ENCODE data around the gene AKAP13. TPM values are rescaled to one million over a fixed set of nuclear protein-coding genes. Genes with fewer than 3 reads are reported as not detected.

The AKAP13 gene
- polyA plus RNA-seq, 1 experiment: 15.5 TPM

DNA sequence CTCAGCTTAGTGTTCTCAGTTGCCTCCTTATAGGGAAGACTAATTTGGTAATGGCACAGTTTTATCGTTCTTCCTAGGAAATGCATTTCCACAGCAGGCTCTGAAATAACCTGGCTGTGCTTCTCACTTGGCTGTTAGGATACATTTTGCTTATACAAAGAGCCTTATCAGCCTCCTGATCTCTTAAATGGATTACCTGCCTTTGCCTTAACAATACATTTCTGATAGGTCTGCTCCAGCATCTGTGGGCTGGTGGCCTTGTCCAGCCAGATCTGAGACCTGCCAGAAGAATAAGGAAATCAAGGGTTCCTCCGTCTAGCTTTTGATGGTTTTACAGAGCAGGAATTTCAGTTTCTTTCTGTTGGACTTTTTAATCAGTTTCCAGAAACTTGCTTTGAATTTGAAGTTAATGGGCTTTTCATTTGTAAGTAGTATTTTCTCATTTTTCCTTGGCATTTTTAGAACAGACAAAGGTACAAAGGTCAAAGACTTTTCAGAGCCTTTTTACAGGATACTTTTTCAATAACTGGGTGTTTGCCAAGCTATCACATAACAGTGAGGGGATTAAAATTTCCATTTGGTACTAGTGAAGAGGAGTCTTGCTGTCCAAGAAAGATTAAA is 116.3 kb downstream of the AKAP13 start:
- TF ChIP-seq, protein P1, sequence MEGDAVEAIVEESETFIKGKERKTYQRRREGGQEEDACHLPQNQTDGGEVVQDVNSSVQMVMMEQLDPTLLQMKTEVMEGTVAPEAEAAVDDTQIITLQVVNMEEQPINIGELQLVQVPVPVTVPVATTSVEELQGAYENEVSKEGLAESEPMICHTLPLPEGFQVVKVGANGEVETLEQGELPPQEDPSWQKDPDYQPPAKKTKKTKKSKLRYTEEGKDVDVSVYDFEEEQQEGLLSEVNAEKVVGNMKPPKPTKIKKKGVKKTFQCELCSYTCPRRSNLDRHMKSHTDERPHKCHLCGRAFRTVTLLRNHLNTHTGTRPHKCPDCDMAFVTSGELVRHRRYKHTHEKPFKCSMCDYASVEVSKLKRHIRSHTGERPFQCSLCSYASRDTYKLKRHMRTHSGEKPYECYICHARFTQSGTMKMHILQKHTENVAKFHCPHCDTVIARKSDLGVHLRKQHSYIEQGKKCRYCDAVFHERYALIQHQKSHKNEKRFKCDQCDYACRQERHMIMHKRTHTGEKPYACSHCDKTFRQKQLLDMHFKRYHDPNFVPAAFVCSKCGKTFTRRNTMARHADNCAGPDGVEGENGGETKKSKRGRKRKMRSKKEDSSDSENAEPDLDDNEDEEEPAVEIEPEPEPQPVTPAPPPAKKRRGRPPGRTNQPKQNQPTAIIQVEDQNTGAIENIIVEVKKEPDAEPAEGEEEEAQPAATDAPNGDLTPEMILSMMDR (IDR thresholded peaks at IDR 0.05; ENCODE audit: low read depth, low read length): no peak
- POLR2A ChIA-PET: no interaction called here
- H3K27me3 ChIP-seq (ENCODE audit: control insufficient read depth, insufficient read depth, low read length): no peaks in the 10 kb centered on the region
- H3K9me3 ChIP-seq (ENCODE audit: control insufficient read depth, insufficient read depth, low read length): no peaks in the 10 kb centered on the region
- H3K4me3 ChIP-seq (ENCODE audit: low read depth, low read length): no peak overlapping the region
- no peak overlapping the region for H3K27ac ChIP-seq (ENCODE audit: low read depth, low read length)
- CTCF ChIA-PET: interaction anchor here (0.7 to 2.6 kb wide), 2 partner anchors 9 to 10 kb away, joined by 3 to 9 read pairs; no protein-coding TSS in a partner anchor
- no peak for DNase-seq (ENCODE audit: low read depth, low spot score)

DNA sequence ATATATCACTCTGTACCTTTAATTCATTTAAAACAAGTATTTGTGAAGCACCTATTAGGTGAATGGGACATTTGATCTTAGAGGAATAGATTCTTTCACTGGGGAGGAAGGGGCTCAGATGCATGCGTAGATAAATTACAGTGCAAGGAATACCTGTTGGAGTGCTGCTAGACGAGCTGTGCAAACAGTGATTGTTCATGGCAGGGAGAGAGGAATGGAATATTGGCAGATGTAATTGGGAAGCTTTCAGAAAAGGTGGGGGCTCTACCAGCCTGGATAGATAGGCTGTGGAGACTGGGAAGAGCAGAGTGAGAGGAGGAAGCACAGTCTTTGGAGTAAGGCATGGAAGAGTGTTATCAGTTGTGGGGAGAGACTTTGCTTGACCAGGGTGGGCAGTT is 116.8 kb downstream of the AKAP13 start:
- no peak for DNase-seq (ENCODE audit: low read depth, low spot score)
- CTCF ChIA-PET: interaction anchor here (0.8 to 2.6 kb wide), 3 partner anchors 9 to 12 kb away, joined by 3 to 9 read pairs (median 5); no protein-coding TSS in a partner anchor
- Histone ChIP-seq H3K9me3 (ENCODE audit: control insufficient read depth, insufficient read depth, low read length) (no peaks in the 10 kb centered on the region), H3K27me3 (ENCODE audit: control insufficient read depth, insufficient read depth, low read length) (no peaks in the 10 kb centered on the region), H3K27ac (ENCODE audit: low read depth, low read length) (no peak overlapping the region), H3K4me3 (ENCODE audit: low read depth, low read length) (no peak overlapping the region)
- POLR2A ChIA-PET: no interaction called here
- TF ChIP-seq, protein P1 (IDR thresholded peaks at IDR 0.05; ENCODE audit: low read depth, low read length): no peak

DNA sequence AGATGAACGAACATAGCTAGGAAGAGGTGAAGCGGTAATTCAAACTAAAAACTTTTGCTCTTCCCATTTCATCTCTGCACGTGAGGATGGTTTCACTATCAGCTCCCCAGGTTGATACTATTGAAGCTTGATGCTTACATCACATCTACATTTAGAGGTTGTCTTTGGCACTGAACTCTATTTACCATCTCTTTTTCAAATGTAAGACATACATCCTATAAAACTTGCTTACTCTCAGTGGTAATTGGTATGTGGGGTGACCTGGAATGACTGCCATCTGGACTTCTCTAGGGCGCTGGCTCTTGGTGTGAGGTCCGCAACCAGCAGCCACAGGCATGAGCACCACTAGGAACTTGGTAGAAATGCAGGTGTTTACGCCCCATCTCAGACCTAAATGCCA is 118.1 kb downstream of the AKAP13 start:
- TF ChIP-seq, protein P1 (IDR thresholded peaks at IDR 0.05; ENCODE audit: low read depth, low read length): no peak
- CTCF ChIA-PET: interaction anchor here (0.9 kb wide), 1 partner anchor 10 kb away, joined by 3 read pairs; no protein-coding TSS in a partner anchor
- H3K27me3 ChIP-seq (ENCODE audit: control insufficient read depth, insufficient read depth, low read length): no peaks in the 10 kb centered on the region
- no peaks in the 10 kb centered on the region for H3K9me3 ChIP-seq (ENCODE audit: control insufficient read depth, insufficient read depth, low read length)
- POLR2A ChIA-PET: interaction anchor here (0.7 kb wide), 1 partner anchor 26 kb away, joined by 3 read pairs; no protein-coding TSS in a partner anchor
- no peak overlapping the region for H3K4me3 ChIP-seq (ENCODE audit: low read depth, low read length)
- DNase-seq (ENCODE audit: low read depth, low spot score): no peak
- H3K27ac ChIP-seq (ENCODE audit: low read depth, low read length): no peak overlapping the region

DNA sequence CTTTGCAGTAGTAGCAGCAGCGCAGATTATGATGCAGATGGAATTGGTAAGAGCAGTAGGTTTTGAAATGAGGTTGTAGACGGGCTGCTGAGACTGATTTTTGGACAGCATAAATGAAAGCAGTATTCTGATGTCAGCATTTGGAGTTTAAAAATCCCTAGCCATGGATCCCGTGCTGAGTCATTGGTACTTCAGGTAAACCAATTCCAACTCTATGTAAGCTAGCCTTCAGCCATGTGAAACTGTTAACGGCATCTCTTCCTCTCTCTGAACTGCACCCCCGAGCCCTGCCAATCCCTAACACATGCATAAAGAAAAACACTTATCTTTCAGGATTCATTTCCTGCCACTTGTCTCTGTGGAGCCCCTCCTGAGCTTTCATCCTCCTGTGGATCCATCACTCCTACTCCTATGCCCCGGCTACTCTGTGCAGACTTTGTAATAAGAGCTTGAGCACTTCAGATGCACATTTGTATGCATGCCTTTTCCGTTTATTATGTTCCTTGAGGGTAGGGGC is 119.0 kb downstream of the AKAP13 start:
- DNase-seq (ENCODE audit: low read depth, low spot score): no peak
- POLR2A ChIA-PET: no interaction called here
- Histone ChIP-seq H3K27ac (ENCODE audit: low read depth, low read length) (no peak overlapping the region), H3K4me3 (ENCODE audit: low read depth, low read length) (no peak overlapping the region), H3K9me3 (ENCODE audit: control insufficient read depth, insufficient read depth, low read length) (no peaks in the 10 kb centered on the region), H3K27me3 (ENCODE audit: control insufficient read depth, insufficient read depth, low read length) (no peaks in the 10 kb centered on the region)
- TF ChIP-seq, protein P1 (IDR thresholded peaks at IDR 0.05; ENCODE audit: low read depth, low read length): no peak
- CTCF ChIA-PET: interaction anchor here (0.7 to 1.9 kb wide), 6 partner anchors 10 to 209 kb away, joined by 3 to 6 read pairs (median 4); no protein-coding TSS in a partner anchor

DNA sequence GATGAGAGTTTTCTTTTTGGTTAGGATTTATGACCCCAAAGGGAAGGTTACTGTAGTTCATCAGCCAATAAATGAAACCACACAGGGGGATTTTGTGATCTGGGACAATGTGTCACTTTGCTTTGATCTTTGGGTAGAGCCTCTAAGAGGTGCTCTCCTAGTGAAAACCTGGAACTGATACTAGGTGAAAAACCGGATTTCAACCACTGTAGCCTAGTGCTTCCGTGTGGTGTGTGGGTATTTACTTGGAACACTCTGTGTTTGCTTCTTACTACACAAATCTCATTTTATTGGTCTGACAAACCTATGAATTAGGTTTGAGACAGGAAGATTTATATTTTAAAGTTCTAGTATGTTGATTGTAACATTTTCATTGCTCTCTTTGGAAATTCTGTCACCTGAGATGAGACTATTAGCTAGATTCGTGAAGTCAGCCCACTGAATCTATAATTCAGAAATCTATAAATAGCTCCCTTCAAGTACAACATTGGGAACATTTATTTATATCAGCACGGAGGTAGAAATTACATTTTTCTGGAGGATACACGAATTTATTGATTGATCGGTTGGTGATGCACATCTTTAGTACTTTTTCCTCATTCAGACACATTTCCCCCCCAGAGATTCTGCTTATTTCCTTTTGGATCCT is 119.8 kb downstream of the AKAP13 start:
- TF ChIP-seq, protein P1 (IDR thresholded peaks at IDR 0.05; ENCODE audit: low read depth, low read length): no peak
- DNase-seq (ENCODE audit: low read depth, low spot score): no peak
- Histone ChIP-seq H3K27ac (ENCODE audit: low read depth, low read length) (no peak overlapping the region), H3K4me3 (ENCODE audit: low read depth, low read length) (no peak overlapping the region), H3K27me3 (ENCODE audit: control insufficient read depth, insufficient read depth, low read length) (no peaks in the 10 kb centered on the region), H3K9me3 (ENCODE audit: control insufficient read depth, insufficient read depth, low read length) (no peaks in the 10 kb centered on the region)
- ChIA-PET CTCF (interaction anchor here (0.7 to 1.9 kb wide), 6 partner anchors 9 to 210 kb away, joined by 3 to 6 read pairs (median 4); no protein-coding TSS in a partner anchor), POLR2A (no interaction called here)

Measured in AG04450 (cell line).